ENCODE results near the gene CIAO1. TPM values are rescaled to one million over a fixed set of nuclear protein-coding genes. Genes with fewer than 3 reads are reported as not detected.

The CIAO1 gene
- total and polyA plus RNA-seq, 2 of the 13 experiments (the other 11 are each of a cell fraction or from before 2014, with no cell fraction given), result 99.3 to 120 TPM

GRCh38 chr2:96261328-96262003, 4.6 kb upstream of the CIAO1 start (continued):
- TF ChIP-seq ZBED4 (CRISPR knock-in tag; IDR thresholded peaks at IDR 0.05; ENCODE audit: borderline replicate concordance) (no peak), ZNF33B (CRISPR knock-in tag; IDR thresholded peaks at IDR 0.05) (no peak), TARDBP (CRISPR knock-in tag; IDR thresholded peaks at IDR 0.05) (peak; percentile 72; the same call in 1 of the 2 replicates), RBFOX2 (IDR thresholded peaks at IDR 0.05; ENCODE audit: low read depth, low read length) (no peak), FOXO4 (CRISPR knock-in tag; conservative IDR thresholded peaks at IDR 0.05) (no peak), ZNF552 (CRISPR knock-in tag; IDR thresholded peaks at IDR 0.05; ENCODE audit: borderline replicate concordance) (no peak), HNRNPL (IDR thresholded peaks at IDR 0.05; ENCODE audit: low read depth, low read length) (no peak), KDM3A (CRISPR knock-in tag; IDR thresholded peaks at IDR 0.05; ENCODE audit: low read depth) (no peak), JUN (CRISPR knock-in tag; IDR thresholded peaks at IDR 0.05) (no peak), NAIF1 (CRISPR knock-in tag; IDR thresholded peaks at IDR 0.05; ENCODE audit: borderline replicate concordance) (no peak), TIGD3 (CRISPR knock-in tag; IDR thresholded peaks at IDR 0.05; ENCODE audit: borderline replicate concordance) (no peak), ZNF354B (CRISPR knock-in tag; IDR thresholded peaks at IDR 0.05) (no peak), TFDP1 (CRISPR knock-in tag; IDR thresholded peaks at IDR 0.05; ENCODE audit: borderline replicate concordance) (no peak), NFE2 (CRISPR knock-in tag; IDR thresholded peaks at IDR 0.05) (no peak), ZNF431 (CRISPR knock-in tag; IDR thresholded peaks at IDR 0.05; ENCODE audit: borderline replicate concordance, low read depth) (no peak), AGO2 (optimal IDR thresholded peaks at IDR 0.05; ENCODE audit: low read depth, low read length) (no peak), ZNF3 (CRISPR knock-in tag; IDR thresholded peaks at IDR 0.05) (no peak), MEF2D (CRISPR knock-in tag; IDR thresholded peaks at IDR 0.05) (no peak; the same call in 1 of the 2 replicates), ZNF879 (CRISPR knock-in tag; IDR thresholded peaks at IDR 0.05) (no peak), SOX6 (IDR thresholded peaks at IDR 0.05) (no peak), SOX6 (CRISPR knock-in tag; IDR thresholded peaks at IDR 0.05) (peak; percentile 12; the same call in 1 of the 2 replicates), HMG20A (CRISPR knock-in tag; IDR thresholded peaks at IDR 0.05; ENCODE audit: borderline replicate concordance) (peak; percentile 55; the same call in 1 of the 2 replicates), ZNF569 (CRISPR knock-in tag; IDR thresholded peaks at IDR 0.05; ENCODE audit: borderline replicate concordance) (no peak), ZNF264 (CRISPR knock-in tag; IDR thresholded peaks at IDR 0.05) (peak; percentile 86)

Measured in HepG2 (cell line).